ENCODE data around the gene MSLN.

GRCh38 chr16:747978-748746 is 12.4 kb upstream of the MSLN start:
- TF ChIP-seq CTCF (IDR thresholded peaks at IDR 0.05), result no peak
- TF ChIP-seq POLR2A (IDR thresholded peaks at IDR 0.05), result no peak

Data from lower leg skin (tissue), 3 donors.